Measurements from ENCODE around the gene CHMP2B.
"Not testable (repeated sequence)": the region's sequence is repeated elsewhere in the genome, so short reads cannot be mapped to it uniquely, and the experiment has no call there.

Gene CHMP2B

GRCh38 chr3:87248831-87249230 is 21.7 kb downstream of the CHMP2B start:
- intact Hi-C loops (cut with micrococcal nuclease) = no loop called here
- no peak overlapping the region for H3K4me3 Mint-ChIP-seq
- H3K4me1 Mint-ChIP-seq (ENCODE audit: low read depth) = no peaks in the 10 kb centered on the region
- H3K27ac Mint-ChIP-seq = no peak overlapping the region
- H3K27me3 Mint-ChIP-seq = no peaks in the 10 kb centered on the region
- H3K36me3 Mint-ChIP-seq (ENCODE audit: low read depth) = peaks cover 57% of the 10 kb centered on the region
- no peaks in the 10 kb centered on the region for H3K9me3 Mint-ChIP-seq

DNA sequence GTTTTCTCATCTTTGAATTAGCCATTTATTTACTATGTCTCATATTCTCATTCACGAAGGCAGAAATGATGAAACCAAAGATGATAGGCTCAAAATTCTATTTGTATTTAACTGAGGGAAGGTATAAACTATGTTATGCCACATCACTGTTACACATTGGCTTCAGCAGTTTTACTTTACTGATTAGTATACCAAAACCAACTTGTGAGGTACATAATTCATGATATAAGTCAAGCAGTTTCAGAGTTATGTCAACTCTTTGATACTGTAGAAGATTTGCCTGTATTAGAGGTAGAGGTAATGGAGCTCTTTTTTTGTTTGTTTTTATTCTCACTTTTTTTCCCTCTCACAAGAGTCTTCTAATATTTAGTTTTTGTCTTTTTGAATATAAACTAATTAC is 22.9 kb downstream of the CHMP2B start:
- Mint-ChIP-seq H3K4me3 (no peak overlapping the region), H3K4me1 (ENCODE audit: low read depth) (no peaks in the 10 kb centered on the region), H3K27me3 (no peaks in the 10 kb centered on the region), H3K9me3 (no peaks in the 10 kb centered on the region), H3K36me3 (ENCODE audit: low read depth) (peaks cover 61% of the 10 kb centered on the region), H3K27ac (no peak overlapping the region)
- intact Hi-C loops (cut with micrococcal nuclease) = no loop called here

GRCh38 chr3:87260270-87260669 is 33.2 kb downstream of the CHMP2B start:
- Mint-ChIP-seq H3K9me3 (no peaks in the 10 kb centered on the region), H3K36me3 (ENCODE audit: low read depth) (peaks cover 10% of the 10 kb centered on the region), H3K27me3 (no peaks in the 10 kb centered on the region), H3K27ac (no peak overlapping the region), H3K4me3 (no peak overlapping the region), H3K4me1 (ENCODE audit: low read depth) (no peaks in the 10 kb centered on the region)
- intact Hi-C loops (cut with micrococcal nuclease) = no loop called here

GRCh38 chr3:87261925-87262324 is 34.8 kb downstream of the CHMP2B start:
- no peaks in the 10 kb centered on the region for H3K9me3 Mint-ChIP-seq
- H3K36me3 Mint-ChIP-seq (ENCODE audit: low read depth) = no peaks in the 10 kb centered on the region
- intact Hi-C loops (cut with micrococcal nuclease) = no loop called here
- H3K4me1 Mint-ChIP-seq (ENCODE audit: low read depth) = no peaks in the 10 kb centered on the region
- no peak overlapping the region for H3K27ac Mint-ChIP-seq
- H3K4me3 Mint-ChIP-seq = no peak overlapping the region
- no peaks in the 10 kb centered on the region for H3K27me3 Mint-ChIP-seq

DNA sequence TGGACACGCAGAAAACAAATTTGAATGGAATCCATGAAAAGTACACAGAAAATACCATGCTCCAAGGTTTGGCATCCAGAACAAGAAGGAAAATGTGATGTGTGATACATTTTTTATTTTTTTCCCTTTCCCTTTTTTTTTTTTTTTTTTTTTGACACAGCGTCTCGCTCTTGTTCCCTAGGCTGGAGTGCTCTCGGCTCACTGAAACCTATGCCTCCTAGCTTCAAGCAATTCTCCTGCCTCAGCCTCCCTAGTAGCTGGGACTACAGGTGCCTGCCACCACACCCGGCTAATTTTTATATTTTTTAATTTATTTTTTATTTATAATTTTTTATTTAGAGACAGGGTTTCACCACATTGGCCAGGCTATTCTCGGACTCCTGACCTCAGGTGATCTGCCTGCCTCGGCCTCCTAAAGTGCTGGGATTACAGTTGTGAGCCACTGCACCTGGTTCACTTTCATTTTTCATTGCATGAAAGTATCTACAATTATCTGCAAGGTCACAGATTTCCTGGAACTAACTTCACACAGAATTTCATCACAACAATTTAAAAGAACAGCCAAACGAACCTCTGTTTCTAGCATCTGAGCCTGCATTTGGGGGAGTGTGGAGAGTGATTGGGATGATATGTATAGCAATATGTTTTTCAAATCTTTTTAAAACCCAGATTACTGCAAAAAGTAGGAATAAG is 41.0 kb downstream of the CHMP2B start:
- H3K27ac Mint-ChIP-seq = no peak overlapping the region
- H3K27me3 Mint-ChIP-seq = no peaks in the 10 kb centered on the region
- no peaks in the 10 kb centered on the region for H3K36me3 Mint-ChIP-seq (ENCODE audit: low read depth)
- peaks cover 12% of the 10 kb centered on the region for H3K4me1 Mint-ChIP-seq (ENCODE audit: low read depth)
- no peak overlapping the region for H3K4me3 Mint-ChIP-seq
- no peaks in the 10 kb centered on the region for H3K9me3 Mint-ChIP-seq
- intact Hi-C loops (cut with micrococcal nuclease) = no loop called here

DNA sequence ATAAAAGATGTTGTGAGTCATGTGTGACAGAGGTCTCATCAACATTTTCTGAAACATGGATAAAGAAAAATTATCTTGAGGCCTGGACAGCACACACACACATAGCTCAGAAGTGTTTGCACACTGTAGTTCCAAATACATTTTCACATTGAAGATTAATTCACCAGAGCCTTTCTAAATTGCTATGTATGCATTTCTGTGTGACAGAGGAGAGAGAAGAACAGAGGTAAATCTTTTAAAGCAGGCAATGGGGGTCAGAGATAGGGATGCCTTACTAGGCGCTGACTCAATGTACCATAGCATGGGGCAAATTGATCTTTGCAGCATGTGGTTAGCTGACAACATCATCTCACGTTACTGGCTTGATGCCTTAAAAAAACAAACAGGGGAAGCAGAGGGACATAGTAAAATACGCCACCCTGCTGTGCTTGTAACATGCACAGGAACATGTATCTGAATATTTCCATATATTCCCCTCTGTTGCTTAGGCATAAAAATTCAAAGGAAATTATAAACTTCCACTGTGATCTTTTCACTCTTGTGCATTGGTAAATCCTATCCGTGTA is 41.6 kb downstream of the CHMP2B start:
- intact Hi-C loops (cut with micrococcal nuclease) = no loop called here
- Mint-ChIP-seq H3K9me3 (no peaks in the 10 kb centered on the region), H3K27me3 (no peaks in the 10 kb centered on the region), H3K36me3 (ENCODE audit: low read depth) (no peaks in the 10 kb centered on the region), H3K27ac (no peak overlapping the region), H3K4me1 (ENCODE audit: low read depth) (peaks cover 12% of the 10 kb centered on the region), H3K4me3 (no peak overlapping the region)

GRCh38 chr3:87269723-87270122 is 42.6 kb downstream of the CHMP2B start:
- H3K27ac Mint-ChIP-seq = no peak overlapping the region
- no peaks in the 10 kb centered on the region for H3K9me3 Mint-ChIP-seq
- H3K36me3 Mint-ChIP-seq (ENCODE audit: low read depth) = no peaks in the 10 kb centered on the region
- H3K27me3 Mint-ChIP-seq = no peaks in the 10 kb centered on the region
- H3K4me1 Mint-ChIP-seq (ENCODE audit: low read depth) = peaks cover 12% of the 10 kb centered on the region
- intact Hi-C loops (cut with micrococcal nuclease) = no loop called here
- H3K4me3 Mint-ChIP-seq = no peak overlapping the region

DNA sequence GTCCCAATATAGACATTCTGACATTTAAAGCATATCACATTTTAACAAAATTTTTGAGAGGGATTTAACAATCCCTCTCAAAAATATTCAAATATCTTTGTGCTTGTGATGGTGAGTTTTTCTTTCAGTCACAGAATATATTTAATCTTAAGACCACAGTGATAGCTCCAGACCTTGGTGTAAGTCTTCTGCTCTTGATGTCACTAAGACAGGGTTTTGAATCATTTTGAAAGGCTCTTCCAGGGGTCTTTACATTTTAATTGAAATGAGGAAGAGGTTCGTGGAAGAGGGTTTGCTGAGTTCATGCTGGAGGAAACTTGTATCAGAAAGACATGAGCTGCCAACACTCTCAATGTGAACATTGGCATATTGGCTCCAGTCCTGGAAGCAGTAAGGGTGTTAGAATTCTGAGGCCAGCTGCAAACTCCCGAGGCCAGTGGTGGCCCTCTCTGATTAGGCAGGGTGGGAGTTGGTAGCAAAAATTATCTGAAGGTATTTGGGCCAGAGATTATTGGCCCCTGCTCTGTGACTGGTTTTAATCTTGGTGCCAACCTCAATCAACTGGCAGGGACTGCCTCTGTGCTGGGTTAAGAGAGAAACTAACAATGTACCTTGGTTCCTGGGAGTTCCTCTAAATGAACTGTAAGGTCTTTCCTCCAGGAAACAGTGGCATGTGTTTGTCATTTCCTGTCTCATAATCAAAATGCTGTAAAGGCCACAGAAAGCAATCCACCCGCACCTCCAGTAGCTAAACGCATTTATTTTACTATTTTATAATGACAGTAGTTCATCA is 44.0 kb downstream of the CHMP2B start:
- H3K36me3 Mint-ChIP-seq (ENCODE audit: low read depth) = no peaks in the 10 kb centered on the region
- intact Hi-C loops (cut with micrococcal nuclease) = no loop called here

DNA sequence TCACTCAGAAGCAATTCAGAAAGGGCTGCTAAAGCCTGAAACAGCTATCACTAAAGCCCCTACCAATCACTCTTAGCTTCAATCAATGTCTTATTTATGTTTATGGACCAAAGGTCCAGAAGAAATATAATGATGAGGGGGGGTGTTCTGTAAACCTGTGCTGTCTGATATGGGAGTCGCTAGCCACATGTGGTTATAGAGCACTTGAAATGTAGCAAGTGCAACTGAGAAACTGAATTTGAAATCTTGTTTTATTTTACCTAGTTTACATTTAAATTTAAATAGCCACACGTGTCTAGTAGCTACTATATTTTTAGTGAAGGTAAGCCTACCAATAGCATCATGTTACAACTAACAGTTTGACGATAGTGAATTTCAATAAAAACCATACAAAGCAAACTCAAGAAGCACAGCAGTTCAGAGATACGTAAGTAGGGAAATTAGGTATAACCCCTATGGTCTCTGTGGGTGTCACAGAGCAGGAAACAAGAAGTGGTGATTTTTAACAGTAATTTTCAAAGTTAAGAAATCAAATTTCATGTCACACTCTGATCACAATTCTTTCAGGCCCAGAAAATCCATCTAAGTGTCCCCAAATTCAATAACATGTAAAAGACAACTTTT is 45.7 kb downstream of the CHMP2B start:
- H3K4me1 Mint-ChIP-seq (ENCODE audit: low read depth) = peaks cover 12% of the 10 kb centered on the region
- H3K27me3 Mint-ChIP-seq = no peaks in the 10 kb centered on the region
- H3K4me3 Mint-ChIP-seq = no peak overlapping the region
- intact Hi-C loops (cut with micrococcal nuclease) = no loop called here
- H3K9me3 Mint-ChIP-seq = no peaks in the 10 kb centered on the region
- no peaks in the 10 kb centered on the region for H3K36me3 Mint-ChIP-seq (ENCODE audit: low read depth)
- H3K27ac Mint-ChIP-seq = no peak overlapping the region

More for the DNA sequence above, 44.0 kb downstream of the CHMP2B start:
- no peak overlapping the region for H3K4me3 Mint-ChIP-seq
- peaks cover 12% of the 10 kb centered on the region for H3K4me1 Mint-ChIP-seq (ENCODE audit: low read depth)
- H3K9me3 Mint-ChIP-seq = no peaks in the 10 kb centered on the region
- H3K27ac Mint-ChIP-seq = no peak overlapping the region
- H3K27me3 Mint-ChIP-seq = no peaks in the 10 kb centered on the region

GRCh38 chr3:87276484-87276883 is 49.4 kb downstream of the CHMP2B start, which contains the start of gene POU1F1:
TSS of gene POU1F1 (minus strand) at chr3:87276584. CDS start at chr3:87276462, 122 bp downstream.
- no peaks in the 10 kb centered on the region for H3K27me3 Mint-ChIP-seq
- H3K4me1 Mint-ChIP-seq (ENCODE audit: low read depth) = peaks cover under 1% of the 10 kb centered on the region
- H3K36me3 Mint-ChIP-seq (ENCODE audit: low read depth) = no peaks in the 10 kb centered on the region
- no peaks in the 10 kb centered on the region for H3K9me3 Mint-ChIP-seq
- H3K4me3 Mint-ChIP-seq = no peak within 1 kb of the TSS
- no peak within 1 kb of the TSS for H3K27ac Mint-ChIP-seq
- intact Hi-C loops (cut with micrococcal nuclease) = no loop called here

DNA sequence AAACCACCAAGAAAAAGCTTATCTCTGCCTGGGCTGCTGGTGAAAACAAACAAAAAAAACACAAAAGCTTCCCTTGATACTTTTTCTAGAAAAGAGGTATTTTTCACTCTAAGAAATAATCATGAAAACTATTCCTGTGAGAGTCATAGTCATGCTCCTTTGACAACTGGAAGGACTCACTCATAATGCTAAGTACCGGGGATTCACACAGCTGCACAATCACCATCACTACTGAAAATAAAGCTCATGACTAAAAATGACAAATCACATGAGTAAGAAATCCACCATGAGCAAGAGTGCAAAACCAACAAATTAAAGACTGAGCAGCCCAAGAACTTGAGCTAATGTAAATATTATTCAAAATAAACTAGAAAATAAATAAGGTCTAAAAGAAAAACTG is 59.9 kb downstream of the CHMP2B start:
- Mint-ChIP-seq H3K4me1 (ENCODE audit: low read depth) (no peaks in the 10 kb centered on the region), H3K27ac (no peak overlapping the region), H3K36me3 (ENCODE audit: low read depth) (no peaks in the 10 kb centered on the region), H3K4me3 (no peak overlapping the region), H3K27me3 (no peaks in the 10 kb centered on the region), H3K9me3 (no peaks in the 10 kb centered on the region)
- intact Hi-C loops (cut with micrococcal nuclease) = no loop called here

DNA sequence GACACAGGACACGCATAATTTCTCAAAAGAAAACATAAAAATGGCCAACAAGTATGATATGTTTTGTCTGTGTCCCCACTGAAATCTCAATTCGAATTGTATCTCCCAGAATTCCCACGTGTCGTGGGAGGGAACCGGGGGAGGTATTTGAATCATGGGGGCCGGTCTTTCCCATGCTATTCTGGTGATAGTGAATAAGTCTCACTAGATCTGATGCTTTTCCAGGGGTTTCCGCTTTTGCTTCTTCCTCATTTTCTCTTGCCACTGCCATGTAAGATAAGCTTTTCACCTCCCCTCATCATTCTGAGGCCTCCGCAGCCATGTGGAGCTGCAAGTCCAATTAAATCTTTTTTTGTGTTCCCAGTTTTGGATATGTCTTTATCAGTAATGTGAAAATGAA is 61.3 kb downstream of the CHMP2B start:
- Mint-ChIP-seq H3K27me3 (no peaks in the 10 kb centered on the region), H3K4me1 (ENCODE audit: low read depth) (no peaks in the 10 kb centered on the region), H3K9me3 (no peaks in the 10 kb centered on the region)

GRCh38 chr3:87298111-87298718 is 71.1 kb downstream of the CHMP2B start:
- H3K4me1 Mint-ChIP-seq (ENCODE audit: low read depth) = no peaks in the 10 kb centered on the region
- H3K27ac Mint-ChIP-seq = no peak overlapping the region
- no peaks in the 10 kb centered on the region for H3K36me3 Mint-ChIP-seq (ENCODE audit: low read depth)
- H3K9me3 Mint-ChIP-seq = no peaks in the 10 kb centered on the region
- no peaks in the 10 kb centered on the region for H3K27me3 Mint-ChIP-seq
- intact Hi-C loops (cut with micrococcal nuclease) = loop anchor here (1.0 kb wide), 1 partner anchor 707 kb away; no protein-coding TSS in a partner anchor
- no peak overlapping the region for H3K4me3 Mint-ChIP-seq

More for the DNA sequence above, 61.3 kb downstream of the CHMP2B start:
- H3K36me3 Mint-ChIP-seq (ENCODE audit: low read depth) = no peaks in the 10 kb centered on the region
- H3K4me3 Mint-ChIP-seq = no peak overlapping the region
- intact Hi-C loops (cut with micrococcal nuclease) = no loop called here
- H3K27ac Mint-ChIP-seq = no peak overlapping the region

DNA sequence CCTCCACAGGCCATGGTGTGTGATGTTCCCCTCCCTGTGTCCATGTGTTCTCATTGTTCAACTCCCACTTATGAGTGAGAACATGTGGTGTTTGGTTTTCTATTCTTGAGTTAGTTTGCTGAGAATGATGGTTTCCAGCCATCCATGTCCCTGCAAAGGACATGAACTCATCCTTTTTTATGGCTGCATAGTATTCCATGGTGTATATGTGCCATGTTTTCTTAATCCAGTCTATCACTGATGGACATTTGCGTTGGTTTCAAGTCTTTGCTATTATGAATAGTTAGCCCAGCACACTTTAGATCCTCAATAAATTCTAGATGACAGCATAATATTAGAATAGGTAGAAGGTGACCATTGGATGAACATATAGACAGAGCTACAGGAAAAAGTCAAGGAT is 77.9 kb downstream of the CHMP2B start:
- H3K36me3 Mint-ChIP-seq (ENCODE audit: low read depth); H3K9me3 Mint-ChIP-seq; H3K4me3 Mint-ChIP-seq; H3K4me1 Mint-ChIP-seq (ENCODE audit: low read depth); intact Hi-C loops (cut with micrococcal nuclease); H3K27ac Mint-ChIP-seq; H3K27me3 Mint-ChIP-seq: not testable (repeated sequence)

Data from dendritic cell treated with granulocyte-macrophage colony-stimulating factor and Interleukin-4, amounts not matched to agents 40 ng/mL and 50 ng/mL, for 4 days (primary cell).